ENCODE measurements around the gene CLRN1. TPM values are rescaled to one million over a fixed set of nuclear protein-coding genes. Genes with fewer than 3 reads are reported as not detected.
A peak's percentile ranks its signal among the peaks of the same experiment; 100 is the strongest.

CLRN1 gene
- total and polyA plus RNA-seq, 9 of the 15 experiments (the other 6 are each of a cell fraction or from before 2014, with no cell fraction given), result not detected

- TF ChIP-seq CEBPG (CRISPR knock-in tag; IDR thresholded peaks at IDR 0.05) (no peak), CEBPG (tag; conservative IDR thresholded peaks at IDR 0.05 in 1 of 2, IDR thresholded peaks at IDR 0.05 in 1 of 2) (peak; percentile 33 to 79; a peak in 2 of 4 replicates), TRIM24 (IDR thresholded peaks at IDR 0.05) (peak; percentile 55 to 78; a peak in 2 of 4 replicates), ZNF212 (CRISPR knock-in tag; IDR thresholded peaks at IDR 0.05) (no peak), FOXJ3 (CRISPR knock-in tag; IDR thresholded peaks at IDR 0.05) (no peak), RBM25 (IDR thresholded peaks at IDR 0.05; ENCODE audit: low read depth, low read length, severe bottlenecking) (no peak), RBM22 (IDR thresholded peaks at IDR 0.05; ENCODE audit: low read depth, low read length, poor library complexity, severe bottlenecking) (no peak), TCF15 (CRISPR knock-in tag; IDR thresholded peaks at IDR 0.05) (no peak), ZNF41 (CRISPR knock-in tag; conservative IDR thresholded peaks at IDR 0.05) (no peak), NR2C2 (CRISPR knock-in tag; IDR thresholded peaks at IDR 0.05) (no peak), NR2C2 (tag; IDR thresholded peaks at IDR 0.05) (peak; percentile 56; the same call in 1 of the 2 replicates), COPS2 (conservative IDR thresholded peaks at IDR 0.05) (no peak), MGA (IDR thresholded peaks at IDR 0.05) (0 out of 2 replicates have a peak, but pooled peaks have one; percentile 25), STAT5A (IDR thresholded peaks at IDR 0.05; ENCODE audit: borderline replicate concordance, low read length) (no peak)
Measured at GRCh38 chr3:151009430-151009829, 36.9 kb upstream of the CLRN1 start (continued).

All from K562 (cell line).